HL-60 (cell line): ENCODE measurements around the gene TMEM151A.
A peak's percentile ranks its signal among the peaks of the same experiment; 100 is the strongest.

Source experiments
- DNase-seq, 2 experiments: peaks; one replicate each; pipeline ENCODE4 v3.0.0-alpha.2; 2010 to 2020; ENCODE audit warnings: low read depth in 1 of 2, low spot score in 1 of 2
- H3K27ac ChIP-seq: fragments of 250-450 bp; sonication (Bioruptor Pico); replicated peaks from 2 replicates; pipeline ENCODE4 v1.5.1; 2020; ENCODE audit warnings: mild to moderate bottlenecking, moderate library complexity
- H3K27me3 ChIP-seq: fragments of 250-450 bp; sonication (Bioruptor Pico); 2 replicates; pipeline ENCODE4 v1.5.1; 2021; ENCODE audit warnings: mild to moderate bottlenecking, moderate library complexity; ENCODE audit not compliant: insufficient read depth, poor library complexity, severe bottlenecking
- H3K4me3 ChIP-seq: replicated peaks from 2 replicates; pipeline ENCODE4 v1.5.1; 2011; ENCODE audit warnings: mild to moderate bottlenecking, control low read depth, low read length; ENCODE audit not compliant: insufficient read depth
- GABPA ChIP-seq: IDR thresholded peaks from 2 replicates; pipeline ENCODE4 v1.6.1; 2012; ENCODE audit warnings: low read depth
- POLR2AphosphoS5 ChIP-seq: IDR thresholded peaks from 2 replicates; pipeline ENCODE4 v1.6.1; 2012; ENCODE audit warnings: low read depth
- SPI1 ChIP-seq: IDR thresholded peaks from 2 replicates; pipeline ENCODE4 v1.6.1; 2012; ENCODE audit warnings: low read depth, mild to moderate bottlenecking, borderline replicate concordance
- TF ChIP-seq, protein P1 (sequence below): IDR thresholded peaks from 2 replicates; pipeline ENCODE4 v1.6.1; 2012; ENCODE audit warnings: low read depth; ENCODE audit not compliant: insufficient replicate concordance
- TF ChIP-seq, protein P2 (sequence below): IDR thresholded peaks from one replicate; pipeline ENCODE4 v1.5.1; 2011; ENCODE audit warnings: low read length, control low read depth, inconsistent platforms; ENCODE audit not compliant: insufficient read depth

The TMEM151A gene

DNA sequence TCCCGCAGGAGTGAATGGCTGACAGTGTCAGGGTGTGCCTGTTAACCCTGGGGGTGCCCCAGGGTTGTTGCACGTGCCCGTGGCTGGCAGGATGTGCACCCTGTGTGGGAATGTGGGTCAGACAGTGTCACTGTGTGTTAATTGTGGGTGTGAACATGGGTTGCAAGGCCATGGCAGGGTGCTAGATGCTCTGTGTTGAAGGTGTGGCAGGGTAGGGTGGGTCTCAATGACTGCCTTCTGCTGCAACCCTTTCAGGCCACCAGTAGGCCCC lies 36.3 kb downstream of the TMEM151A start:
- H3K27ac ChIP-seq = no peak overlapping the region
- DNase-seq = no peak
- no peak for TF ChIP-seq SPI1
- TF ChIP-seq POLR2AphosphoS5 = no peak
- TF ChIP-seq, protein P1, sequence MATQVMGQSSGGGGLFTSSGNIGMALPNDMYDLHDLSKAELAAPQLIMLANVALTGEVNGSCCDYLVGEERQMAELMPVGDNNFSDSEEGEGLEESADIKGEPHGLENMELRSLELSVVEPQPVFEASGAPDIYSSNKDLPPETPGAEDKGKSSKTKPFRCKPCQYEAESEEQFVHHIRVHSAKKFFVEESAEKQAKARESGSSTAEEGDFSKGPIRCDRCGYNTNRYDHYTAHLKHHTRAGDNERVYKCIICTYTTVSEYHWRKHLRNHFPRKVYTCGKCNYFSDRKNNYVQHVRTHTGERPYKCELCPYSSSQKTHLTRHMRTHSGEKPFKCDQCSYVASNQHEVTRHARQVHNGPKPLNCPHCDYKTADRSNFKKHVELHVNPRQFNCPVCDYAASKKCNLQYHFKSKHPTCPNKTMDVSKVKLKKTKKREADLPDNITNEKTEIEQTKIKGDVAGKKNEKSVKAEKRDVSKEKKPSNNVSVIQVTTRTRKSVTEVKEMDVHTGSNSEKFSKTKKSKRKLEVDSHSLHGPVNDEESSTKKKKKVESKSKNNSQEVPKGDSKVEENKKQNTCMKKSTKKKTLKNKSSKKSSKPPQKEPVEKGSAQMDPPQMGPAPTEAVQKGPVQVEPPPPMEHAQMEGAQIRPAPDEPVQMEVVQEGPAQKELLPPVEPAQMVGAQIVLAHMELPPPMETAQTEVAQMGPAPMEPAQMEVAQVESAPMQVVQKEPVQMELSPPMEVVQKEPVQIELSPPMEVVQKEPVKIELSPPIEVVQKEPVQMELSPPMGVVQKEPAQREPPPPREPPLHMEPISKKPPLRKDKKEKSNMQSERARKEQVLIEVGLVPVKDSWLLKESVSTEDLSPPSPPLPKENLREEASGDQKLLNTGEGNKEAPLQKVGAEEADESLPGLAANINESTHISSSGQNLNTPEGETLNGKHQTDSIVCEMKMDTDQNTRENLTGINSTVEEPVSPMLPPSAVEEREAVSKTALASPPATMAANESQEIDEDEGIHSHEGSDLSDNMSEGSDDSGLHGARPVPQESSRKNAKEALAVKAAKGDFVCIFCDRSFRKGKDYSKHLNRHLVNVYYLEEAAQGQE = no peak
- TF ChIP-seq GABPA = no peak
- TF ChIP-seq, protein P2, sequence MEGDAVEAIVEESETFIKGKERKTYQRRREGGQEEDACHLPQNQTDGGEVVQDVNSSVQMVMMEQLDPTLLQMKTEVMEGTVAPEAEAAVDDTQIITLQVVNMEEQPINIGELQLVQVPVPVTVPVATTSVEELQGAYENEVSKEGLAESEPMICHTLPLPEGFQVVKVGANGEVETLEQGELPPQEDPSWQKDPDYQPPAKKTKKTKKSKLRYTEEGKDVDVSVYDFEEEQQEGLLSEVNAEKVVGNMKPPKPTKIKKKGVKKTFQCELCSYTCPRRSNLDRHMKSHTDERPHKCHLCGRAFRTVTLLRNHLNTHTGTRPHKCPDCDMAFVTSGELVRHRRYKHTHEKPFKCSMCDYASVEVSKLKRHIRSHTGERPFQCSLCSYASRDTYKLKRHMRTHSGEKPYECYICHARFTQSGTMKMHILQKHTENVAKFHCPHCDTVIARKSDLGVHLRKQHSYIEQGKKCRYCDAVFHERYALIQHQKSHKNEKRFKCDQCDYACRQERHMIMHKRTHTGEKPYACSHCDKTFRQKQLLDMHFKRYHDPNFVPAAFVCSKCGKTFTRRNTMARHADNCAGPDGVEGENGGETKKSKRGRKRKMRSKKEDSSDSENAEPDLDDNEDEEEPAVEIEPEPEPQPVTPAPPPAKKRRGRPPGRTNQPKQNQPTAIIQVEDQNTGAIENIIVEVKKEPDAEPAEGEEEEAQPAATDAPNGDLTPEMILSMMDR = no peak

DNA sequence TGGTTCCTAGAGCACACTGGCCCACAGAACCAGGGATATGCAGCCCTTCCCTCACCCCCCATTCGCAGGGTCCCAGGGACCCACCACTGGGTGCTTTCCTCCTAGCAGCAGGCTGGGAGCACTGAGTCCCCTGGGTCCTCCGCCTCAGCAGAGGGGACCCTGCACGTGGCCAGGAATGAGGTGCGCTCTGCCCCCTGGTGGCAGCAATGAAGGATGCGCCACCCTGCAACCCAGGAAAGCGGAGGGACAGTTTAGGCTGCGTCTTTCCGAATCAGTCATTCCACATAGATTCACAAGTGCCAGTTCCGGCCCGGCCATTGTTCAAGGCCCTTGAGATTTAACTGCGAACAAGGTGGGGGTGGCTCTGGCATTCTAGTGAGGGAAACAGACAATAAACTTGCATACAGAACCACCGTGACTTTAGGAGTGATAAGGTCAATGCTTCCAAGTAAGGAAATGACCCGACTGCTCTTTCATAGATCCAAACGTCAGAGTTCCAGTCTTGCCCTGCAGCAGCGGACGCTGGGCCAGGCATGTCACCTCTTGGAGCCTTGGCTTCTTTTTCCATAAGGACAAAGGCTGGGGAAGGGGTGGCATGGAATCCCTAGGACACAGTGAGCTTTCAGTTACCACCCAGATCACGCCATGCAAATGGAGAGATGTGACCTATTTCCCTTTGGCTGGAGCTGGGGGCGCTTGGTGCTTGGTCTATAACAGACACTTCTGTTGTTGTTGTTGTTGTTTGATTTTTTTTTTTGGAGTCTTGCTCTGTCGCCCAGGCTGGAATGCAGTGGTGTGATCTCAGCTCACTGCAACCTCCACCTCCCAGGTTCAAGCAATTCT lies 36.8 kb downstream of the TMEM151A start:
- H3K4me3 ChIP-seq = no peak overlapping the region
- H3K27me3 ChIP-seq = no peaks in the 10 kb centered on the region
- H3K27ac ChIP-seq = no peak overlapping the region
- no peak for TF ChIP-seq POLR2AphosphoS5
- TF ChIP-seq, protein P2 = peak; percentile 81
- TF ChIP-seq, protein P1 = no peak
- DNase-seq = peak; percentile 63 to 79

More for the DNA sequence above, 36.3 kb downstream of the TMEM151A start:
- H3K27me3 ChIP-seq = no peaks in the 10 kb centered on the region
- H3K4me3 ChIP-seq = no peak overlapping the region

DNA sequence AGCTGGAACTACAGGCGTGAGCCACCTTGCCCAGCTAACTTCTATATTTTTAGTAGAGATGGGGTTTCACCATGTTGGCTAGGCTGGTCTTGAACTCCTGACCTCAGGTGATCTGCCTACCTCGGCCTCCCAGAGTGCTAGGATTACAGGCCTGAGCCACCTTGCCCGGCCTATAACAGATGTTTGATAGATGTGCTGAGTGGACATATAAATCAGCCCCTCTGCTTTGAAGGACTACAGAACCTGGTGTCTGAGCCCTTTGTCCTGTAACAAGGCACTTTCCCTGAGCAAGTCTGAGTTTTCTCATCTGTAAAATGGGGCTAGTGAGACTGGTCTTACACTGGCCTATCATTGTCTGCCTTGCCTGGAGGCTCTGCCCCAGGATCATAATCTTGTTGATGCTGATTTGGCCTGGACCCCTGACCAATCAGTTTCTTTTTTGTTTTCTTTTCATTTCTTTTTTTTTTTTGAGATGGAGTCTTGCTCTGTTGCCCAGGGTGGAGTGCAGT lies 37.5 kb downstream of the TMEM151A start:
- Histone ChIP-seq H3K27ac (no peak overlapping the region), H3K4me3 (no peak overlapping the region), H3K27me3 (no peaks in the 10 kb centered on the region)
- TF ChIP-seq SPI1 (no peak), POLR2AphosphoS5 (no peak), GABPA (no peak)
- TF ChIP-seq, protein P2 = no peak
- TF ChIP-seq, protein P1 = no peak
- no peak for DNase-seq
